HG02571 (cell line): ENCODE data around the gene KLHL35.

Experiments
- ATAC-seq: cut with Tn5 transposase; IDR thresholded peaks from one replicate; pipeline ENCODE4 v1.9.1; 2021; ENCODE audit warnings: mild to moderate bottlenecking, moderate library complexity; ENCODE audit not compliant: unreplicated experiment

The KLHL35 gene

GRCh38 chr11:75432911-75433321 is at the start of gene KLHL35:
KLHL35 (minus strand) TSS chr11:75433203; CDS start chr11:75430629, 2,574 bp downstream.
- ATAC-seq = no peak

GRCh38 chr11:75481922-75482606 is 49.1 kb upstream of the KLHL35 start:
- no peak for ATAC-seq

GRCh38 chr11:75481223-75481921 is 48.4 kb upstream of the KLHL35 start:
- ATAC-seq = no peak

- no peak for ATAC-seq
Observed at GRCh38 chr11:75480185-75481175, 47.5 kb upstream of the KLHL35 start.

- no peak for ATAC-seq
Observed at GRCh38 chr11:75479597-75480145, 46.7 kb upstream of the KLHL35 start.

GRCh38 chr11:75478783-75479596 is 46.0 kb upstream of the KLHL35 start:
- no peak for ATAC-seq

GRCh38 chr11:75477614-75477935 is 44.6 kb upstream of the KLHL35 start:
- no peak for ATAC-seq

- ATAC-seq = no peak
Observed at GRCh38 chr11:75476739-75477613, 44.0 kb upstream of the KLHL35 start.

- no peak for ATAC-seq
Observed at GRCh38 chr11:75475767-75476650, 43.0 kb upstream of the KLHL35 start.

- ATAC-seq = no peak
Observed at GRCh38 chr11:75474878-75475766, 42.1 kb upstream of the KLHL35 start.

- ATAC-seq = no peak
Observed at GRCh38 chr11:75474240-75474639, 41.2 kb upstream of the KLHL35 start.

- ATAC-seq = no peak
Observed at GRCh38 chr11:75473684-75474083, 40.7 kb upstream of the KLHL35 start.

- ATAC-seq = no peak
Observed at GRCh38 chr11:75472081-75472732, 39.2 kb upstream of the KLHL35 start.

- ATAC-seq = no peak
Observed at GRCh38 chr11:75471176-75471973, 38.4 kb upstream of the KLHL35 start.

GRCh38 chr11:75470476-75471080 is 37.6 kb upstream of the KLHL35 start:
- no peak for ATAC-seq
